WTC11 (cell line): Measurements from ENCODE around the gene RNF115. TPM values are rescaled to one million over a fixed set of nuclear protein-coding genes. Genes with fewer than 3 reads are reported as not detected.

Source experiments
- ATAC-seq: fragments of 200-7000 bp; cut with Tn5 transposase; 2 replicates; pipeline ENCODE4 v1.10.0; 2021; ENCODE audit warnings: mild to moderate bottlenecking, moderate library complexity
- CTCF ChIA-PET: fragments of 300-600 bp; sonication (Branson Sonifier 250); formaldehyde crosslinking; loops from one replicate; lab custom pipeline; 2021; ENCODE audit warnings: antibody characterized with exemption; lab: Charles Lee
- POLR2A ChIA-PET: fragments of 350-600 bp; sonication (Branson Sonifier 250); formaldehyde crosslinking; loops from one replicate; lab custom pipeline; 2021; ENCODE audit warnings: antibody characterized with exemption; lab: Charles Lee
- DNase-seq: peaks from one replicate; pipeline ENCODE4 v3.0.0; 2021; ENCODE audit warnings: low spot score
- H3K27ac Mint-ChIP-seq: 2 replicates; pipeline ENCODE4 v1.8.0; 2021; ENCODE audit warnings: mixed read lengths
- H3K27me3 Mint-ChIP-seq: 2 replicates; pipeline ENCODE4 v1.8.0; 2021; ENCODE audit warnings: low read depth, mild to moderate bottlenecking, moderate library complexity, mixed read lengths
- H3K36me3 Mint-ChIP-seq: 2 replicates; pipeline ENCODE4 v1.8.0; 2021; ENCODE audit warnings: mixed read lengths
- H3K4me1 Mint-ChIP-seq: 2 replicates; pipeline ENCODE4 v1.8.0; 2022; ENCODE audit warnings: mixed read lengths
- H3K4me3 Mint-ChIP-seq: 2 replicates; pipeline ENCODE4 v1.8.0; 2021; ENCODE audit warnings: mild to moderate bottlenecking, moderate library complexity, mixed read lengths
- H3K9me3 Mint-ChIP-seq: 2 replicates; pipeline ENCODE4 v1.8.0; 2021; ENCODE audit warnings: mixed read lengths
- ATF1 ChIP-seq: sonication (generic); formaldehyde crosslinking; IDR thresholded peaks from 2 replicates; pipeline ENCODE4 v1.8.1; 2023; ENCODE audit warnings: mild to moderate bottlenecking, moderate library complexity, missing genetic modification reagents
- CREB1 ChIP-seq: sonication (generic); formaldehyde crosslinking; IDR thresholded peaks from 2 replicates; pipeline ENCODE4 v1.8.0; 2023; ENCODE audit warnings: mild to moderate bottlenecking, missing genetic modification reagents
- FOXK1 ChIP-seq: sonication (generic); formaldehyde crosslinking; IDR thresholded peaks from 2 replicates; pipeline ENCODE4 v1.8.0; 2022; ENCODE audit warnings: mild to moderate bottlenecking, moderate library complexity, missing genetic modification reagents
- FOXP1 ChIP-seq: sonication (generic); formaldehyde crosslinking; IDR thresholded peaks from 2 replicates; pipeline ENCODE4 v1.8.0; 2022; ENCODE audit warnings: missing genetic modification reagents, mild to moderate bottlenecking, moderate library complexity, borderline replicate concordance
- GABPB1 ChIP-seq: sonication (generic); formaldehyde crosslinking; IDR thresholded peaks from 2 replicates; pipeline ENCODE4 v1.8.1; 2023; ENCODE audit warnings: mild to moderate bottlenecking, missing genetic modification reagents
- IRF2 ChIP-seq: sonication (generic); formaldehyde crosslinking; IDR thresholded peaks from 2 replicates; pipeline ENCODE4 v1.8.0; 2022; ENCODE audit warnings: low read depth, missing genetic modification reagents, borderline replicate concordance
- JAZF1 ChIP-seq: fragments of 250-450 bp; sonication (Bioruptor Pico); IDR thresholded peaks from 2 replicates; pipeline ENCODE4 v1.9.0; 2021; ENCODE audit warnings: moderate library complexity, mild to moderate bottlenecking, inconsistent platforms
- MXD4 ChIP-seq: fragments of 250-450 bp; sonication (Bioruptor Pico); IDR thresholded peaks from 2 replicates; pipeline ENCODE4 v1.8.0; 2021; ENCODE audit warnings: mild to moderate bottlenecking, moderate library complexity, borderline replicate concordance
- NFYB ChIP-seq: sonication (generic); formaldehyde crosslinking; conservative IDR thresholded peaks from 2 replicates; pipeline ENCODE4 v1.8.0; 2022; ENCODE audit warnings: low read depth, missing genetic modification reagents
- OVOL2 ChIP-seq: fragments of 250-450 bp; sonication (Bioruptor Pico); IDR thresholded peaks from 2 replicates; pipeline ENCODE4 v1.9.0; 2021; ENCODE audit warnings: mild to moderate bottlenecking, borderline replicate concordance
- RELA ChIP-seq: sonication (generic); formaldehyde crosslinking; IDR thresholded peaks from 2 replicates; pipeline ENCODE4 v1.8.1; 2022; ENCODE audit warnings: missing genetic modification reagents, mild to moderate bottlenecking, borderline replicate concordance
- RORB ChIP-seq: fragments of 250-450 bp; sonication (Bioruptor Pico); IDR thresholded peaks from 2 replicates; pipeline ENCODE4 v1.9.0; 2021; ENCODE audit warnings: mild to moderate bottlenecking
- SP1 ChIP-seq: sonication (generic); formaldehyde crosslinking; conservative IDR thresholded peaks from 2 replicates; pipeline ENCODE4 v1.8.1; 2022; ENCODE audit warnings: missing genetic modification reagents
- TCF7 ChIP-seq: sonication (generic); formaldehyde crosslinking; IDR thresholded peaks from 2 replicates; pipeline ENCODE4 v1.8.0; 2022; ENCODE audit warnings: mild to moderate bottlenecking, low read depth, missing genetic modification reagents, moderate library complexity
- TEAD4 ChIP-seq: sonication (generic); formaldehyde crosslinking; IDR thresholded peaks from 2 replicates; pipeline ENCODE4 v1.8.0; 2022; ENCODE audit warnings: mild to moderate bottlenecking, missing genetic modification reagents
- USF2 ChIP-seq: sonication (generic); formaldehyde crosslinking; IDR thresholded peaks from 2 replicates; pipeline ENCODE4 v1.8.1; 2023; ENCODE audit warnings: mild to moderate bottlenecking, missing genetic modification reagents, moderate library complexity
- ZBTB21 ChIP-seq: sonication (generic); formaldehyde crosslinking; IDR thresholded peaks from 2 replicates; pipeline ENCODE4 v1.8.1; 2023; ENCODE audit warnings: mild to moderate bottlenecking, missing genetic modification reagents, borderline replicate concordance
- ZNF232 ChIP-seq: sonication (generic); formaldehyde crosslinking; IDR thresholded peaks from 2 replicates; pipeline ENCODE4 v1.8.0; 2022; ENCODE audit warnings: mild to moderate bottlenecking, missing genetic modification reagents
- ZNF317 ChIP-seq: sonication (generic); formaldehyde crosslinking; IDR thresholded peaks from 2 replicates; pipeline ENCODE4 v1.8.1; 2023; ENCODE audit warnings: low read depth, mild to moderate bottlenecking, moderate library complexity, missing genetic modification reagents, borderline replicate concordance
- total RNA-seq: library from RNA; stranded (reverse); gene quantifications from 3 replicates; pipeline ENCODE4 v1.2.3, GENCODE V29; 2021
- TF ChIP-seq, protein P1 (sequence below): fragments of 250-450 bp; sonication (Bioruptor Pico); IDR thresholded peaks from 2 replicates; pipeline ENCODE4 v1.9.0; 2021; ENCODE audit warnings: mild to moderate bottlenecking, borderline replicate concordance
- TF ChIP-seq, protein P2 (sequence below): sonication (generic); formaldehyde crosslinking; IDR thresholded peaks from 2 replicates; pipeline ENCODE4 v1.8.0; 2023; ENCODE audit warnings: missing genetic modification reagents
- TF ChIP-seq, protein P3 (sequence below): sonication (generic); formaldehyde crosslinking; IDR thresholded peaks from 2 replicates; pipeline ENCODE4 v1.8.0; 2022; ENCODE audit warnings: mild to moderate bottlenecking, missing genetic modification reagents
- TF ChIP-seq, protein P4 (sequence below): sonication (generic); formaldehyde crosslinking; conservative IDR thresholded peaks from 2 replicates; pipeline ENCODE4 v1.8.1; 2022; ENCODE audit warnings: mild to moderate bottlenecking, missing genetic modification reagents
- TF ChIP-seq, protein P5 (sequence below): sonication (generic); formaldehyde crosslinking; IDR thresholded peaks from 2 replicates; pipeline ENCODE4 v1.8.1; 2022; ENCODE audit warnings: mild to moderate bottlenecking, missing genetic modification reagents, moderate library complexity, borderline replicate concordance
- TF ChIP-seq, protein P6 (sequence below): fragments of 250-450 bp; sonication (Bioruptor Pico); IDR thresholded peaks from 2 replicates; pipeline ENCODE4 v1.8.0; 2021; ENCODE audit warnings: mild to moderate bottlenecking

RNF115 gene
- total RNA-seq, 1 experiment from 2014 or later, result 8.1 TPM

DNA sequence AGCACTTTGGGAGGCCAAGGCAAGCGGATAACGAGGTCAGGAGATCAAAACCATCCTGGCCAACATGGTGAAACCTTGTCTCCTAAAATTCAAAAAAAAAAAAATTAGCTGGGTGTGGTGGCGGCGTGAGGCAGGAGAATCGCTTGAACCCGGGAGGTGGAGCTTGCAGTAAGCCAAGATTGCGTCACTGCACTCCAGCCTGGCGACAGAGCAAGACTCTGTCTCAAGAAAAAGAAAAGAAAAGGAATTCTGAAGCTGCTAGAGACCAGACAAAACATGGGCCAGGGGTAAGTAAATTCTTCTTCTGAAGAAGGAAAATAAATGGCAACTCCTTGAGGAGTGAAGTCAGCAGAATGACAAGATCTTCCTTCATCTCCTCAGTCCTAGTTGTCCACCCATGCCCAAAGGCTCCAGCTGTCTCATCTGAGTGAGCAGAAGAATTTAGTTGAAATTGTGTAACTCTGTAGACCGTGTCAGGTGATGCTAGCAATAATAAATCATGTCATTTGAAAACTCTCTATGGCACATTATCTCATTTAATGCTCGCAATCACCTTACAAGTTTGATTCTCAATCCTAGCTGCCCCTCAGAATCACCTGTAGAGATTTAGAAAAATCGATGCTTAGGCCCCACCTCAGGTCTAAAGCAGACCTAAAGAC, 131.0 kb downstream of the RNF115 start:
- DNase-seq (no peak), ATAC-seq (no peak)
- H3K36me3 Mint-ChIP-seq, result no peaks in the 10 kb centered on the region
- H3K4me1 Mint-ChIP-seq, result peaks cover 6% of the 10 kb centered on the region; the same call in 1 of the 2 replicates
- 0 out of 2 replicates have a peak, but pooled peaks cover 4% of the 10 kb centered on the region for H3K9me3 Mint-ChIP-seq
- H3K27ac Mint-ChIP-seq, result no peak overlapping the region
- peaks cover 12% of the 10 kb centered on the region for H3K27me3 Mint-ChIP-seq
- TF ChIP-seq ZNF232 (no peak), ZNF317 (CRISPR knock-in tag) (no peak), OVOL2 (CRISPR knock-in tag) (no peak), TCF7 (CRISPR knock-in tag) (no peak), IRF2 (no peak), USF2 (no peak), NFYB (CRISPR knock-in tag) (no peak), FOXK1 (CRISPR knock-in tag) (no peak)
- TF ChIP-seq, protein P1, sequence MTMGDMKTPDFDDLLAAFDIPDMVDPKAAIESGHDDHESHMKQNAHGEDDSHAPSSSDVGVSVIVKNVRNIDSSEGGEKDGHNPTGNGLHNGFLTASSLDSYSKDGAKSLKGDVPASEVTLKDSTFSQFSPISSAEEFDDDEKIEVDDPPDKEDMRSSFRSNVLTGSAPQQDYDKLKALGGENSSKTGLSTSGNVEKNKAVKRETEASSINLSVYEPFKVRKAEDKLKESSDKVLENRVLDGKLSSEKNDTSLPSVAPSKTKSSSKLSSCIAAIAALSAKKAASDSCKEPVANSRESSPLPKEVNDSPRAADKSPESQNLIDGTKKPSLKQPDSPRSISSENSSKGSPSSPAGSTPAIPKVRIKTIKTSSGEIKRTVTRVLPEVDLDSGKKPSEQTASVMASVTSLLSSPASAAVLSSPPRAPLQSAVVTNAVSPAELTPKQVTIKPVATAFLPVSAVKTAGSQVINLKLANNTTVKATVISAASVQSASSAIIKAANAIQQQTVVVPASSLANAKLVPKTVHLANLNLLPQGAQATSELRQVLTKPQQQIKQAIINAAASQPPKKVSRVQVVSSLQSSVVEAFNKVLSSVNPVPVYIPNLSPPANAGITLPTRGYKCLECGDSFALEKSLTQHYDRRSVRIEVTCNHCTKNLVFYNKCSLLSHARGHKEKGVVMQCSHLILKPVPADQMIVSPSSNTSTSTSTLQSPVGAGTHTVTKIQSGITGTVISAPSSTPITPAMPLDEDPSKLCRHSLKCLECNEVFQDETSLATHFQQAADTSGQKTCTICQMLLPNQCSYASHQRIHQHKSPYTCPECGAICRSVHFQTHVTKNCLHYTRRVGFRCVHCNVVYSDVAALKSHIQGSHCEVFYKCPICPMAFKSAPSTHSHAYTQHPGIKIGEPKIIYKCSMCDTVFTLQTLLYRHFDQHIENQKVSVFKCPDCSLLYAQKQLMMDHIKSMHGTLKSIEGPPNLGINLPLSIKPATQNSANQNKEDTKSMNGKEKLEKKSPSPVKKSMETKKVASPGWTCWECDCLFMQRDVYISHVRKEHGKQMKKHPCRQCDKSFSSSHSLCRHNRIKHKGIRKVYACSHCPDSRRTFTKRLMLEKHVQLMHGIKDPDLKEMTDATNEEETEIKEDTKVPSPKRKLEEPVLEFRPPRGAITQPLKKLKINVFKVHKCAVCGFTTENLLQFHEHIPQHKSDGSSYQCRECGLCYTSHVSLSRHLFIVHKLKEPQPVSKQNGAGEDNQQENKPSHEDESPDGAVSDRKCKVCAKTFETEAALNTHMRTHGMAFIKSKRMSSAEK, result no peak
- TF ChIP-seq, protein P2, sequence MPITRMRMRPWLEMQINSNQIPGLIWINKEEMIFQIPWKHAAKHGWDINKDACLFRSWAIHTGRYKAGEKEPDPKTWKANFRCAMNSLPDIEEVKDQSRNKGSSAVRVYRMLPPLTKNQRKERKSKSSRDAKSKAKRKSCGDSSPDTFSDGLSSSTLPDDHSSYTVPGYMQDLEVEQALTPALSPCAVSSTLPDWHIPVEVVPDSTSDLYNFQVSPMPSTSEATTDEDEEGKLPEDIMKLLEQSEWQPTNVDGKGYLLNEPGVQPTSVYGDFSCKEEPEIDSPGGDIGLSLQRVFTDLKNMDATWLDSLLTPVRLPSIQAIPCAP (CRISPR knock-in tag), result no peak
- TF ChIP-seq, protein P3, sequence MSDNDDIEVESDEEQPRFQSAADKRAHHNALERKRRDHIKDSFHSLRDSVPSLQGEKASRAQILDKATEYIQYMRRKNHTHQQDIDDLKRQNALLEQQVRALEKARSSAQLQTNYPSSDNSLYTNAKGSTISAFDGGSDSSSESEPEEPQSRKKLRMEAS, result no peak
- TF ChIP-seq, protein P4, sequence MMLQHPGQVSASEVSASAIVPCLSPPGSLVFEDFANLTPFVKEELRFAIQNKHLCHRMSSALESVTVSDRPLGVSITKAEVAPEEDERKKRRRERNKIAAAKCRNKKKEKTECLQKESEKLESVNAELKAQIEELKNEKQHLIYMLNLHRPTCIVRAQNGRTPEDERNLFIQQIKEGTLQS (CRISPR knock-in tag), result no peak
- TF ChIP-seq, protein P5, sequence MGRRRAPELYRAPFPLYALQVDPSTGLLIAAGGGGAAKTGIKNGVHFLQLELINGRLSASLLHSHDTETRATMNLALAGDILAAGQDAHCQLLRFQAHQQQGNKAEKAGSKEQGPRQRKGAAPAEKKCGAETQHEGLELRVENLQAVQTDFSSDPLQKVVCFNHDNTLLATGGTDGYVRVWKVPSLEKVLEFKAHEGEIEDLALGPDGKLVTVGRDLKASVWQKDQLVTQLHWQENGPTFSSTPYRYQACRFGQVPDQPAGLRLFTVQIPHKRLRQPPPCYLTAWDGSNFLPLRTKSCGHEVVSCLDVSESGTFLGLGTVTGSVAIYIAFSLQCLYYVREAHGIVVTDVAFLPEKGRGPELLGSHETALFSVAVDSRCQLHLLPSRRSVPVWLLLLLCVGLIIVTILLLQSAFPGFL, result no peak
- no peak overlapping the region for H3K4me3 Mint-ChIP-seq
- POLR2A ChIA-PET, result no interaction called here
- CTCF ChIA-PET, result no interaction called here

DNA sequence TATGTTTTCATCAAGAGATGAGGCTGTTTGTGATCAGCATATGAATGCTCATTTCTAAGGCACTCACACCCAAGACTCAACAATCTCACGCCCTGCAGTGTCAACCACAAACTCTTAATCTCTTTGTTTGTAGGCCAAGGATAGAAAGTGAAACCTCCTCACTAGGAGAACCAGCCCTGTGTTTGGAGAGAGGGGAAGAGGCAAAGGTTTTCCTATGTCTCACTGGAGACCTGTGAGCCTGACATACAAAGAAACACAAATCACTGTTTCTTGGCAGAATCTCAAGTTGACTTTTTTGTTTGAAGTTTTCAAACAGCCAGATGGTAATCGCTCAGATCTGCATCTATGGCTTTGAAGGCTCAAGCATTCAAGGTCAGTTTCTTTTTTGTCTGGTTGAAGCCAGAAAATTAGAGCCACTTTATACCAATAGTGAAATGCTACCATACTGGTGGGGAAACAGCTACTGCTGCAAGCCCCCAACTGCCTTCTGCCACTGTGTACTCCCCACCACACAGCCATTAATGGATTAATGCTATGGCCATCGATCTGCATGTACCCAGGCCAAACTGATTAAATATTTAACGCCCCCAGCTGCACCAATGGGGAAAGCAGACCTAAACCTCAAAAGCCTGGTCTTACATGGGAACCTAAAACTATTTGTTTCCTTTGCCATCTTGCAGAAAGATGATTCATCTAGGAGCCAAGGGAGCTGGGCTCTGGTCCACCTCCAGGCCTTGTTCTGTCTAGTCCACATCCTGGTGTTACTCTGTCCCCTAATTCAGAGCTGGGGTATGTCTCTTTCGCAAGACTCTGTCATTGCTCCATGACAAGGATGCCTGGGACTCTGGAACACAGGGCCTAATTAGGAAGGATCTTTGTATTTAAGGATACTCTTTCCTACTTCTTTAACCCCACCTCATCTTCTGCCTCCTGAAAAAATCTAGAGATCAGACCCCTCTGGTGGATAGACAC, 133.0 kb downstream of the RNF115 start:
- DNase-seq (no peak), ATAC-seq (no peak; the same call in 1 of the 2 replicates)
- Mint-ChIP-seq H3K36me3 (no peaks in the 10 kb centered on the region), H3K27ac (no peak overlapping the region), H3K4me1 (peaks cover 6% of the 10 kb centered on the region; the same call in 1 of the 2 replicates), H3K4me3 (no peak overlapping the region), H3K27me3 (peaks cover 6% of the 10 kb centered on the region), H3K9me3 (0 out of 2 replicates have a peak, but pooled peaks cover 4% of the 10 kb centered on the region)
- ChIA-PET POLR2A (no interaction called here), CTCF (no interaction called here)
- TF ChIP-seq MXD4 (CRISPR knock-in tag), result no peak
- TF ChIP-seq TEAD4 (CRISPR knock-in tag), result no peak
- no peak for TF ChIP-seq JAZF1 (CRISPR knock-in tag)
- TF ChIP-seq RORB, result no peak
- no peak for TF ChIP-seq ATF1
- TF ChIP-seq CREB1 (CRISPR knock-in tag), result no peak
- no peak for TF ChIP-seq ZBTB21 (CRISPR knock-in tag)
- no peak for TF ChIP-seq FOXP1 (CRISPR knock-in tag)
- TF ChIP-seq, protein P6, sequence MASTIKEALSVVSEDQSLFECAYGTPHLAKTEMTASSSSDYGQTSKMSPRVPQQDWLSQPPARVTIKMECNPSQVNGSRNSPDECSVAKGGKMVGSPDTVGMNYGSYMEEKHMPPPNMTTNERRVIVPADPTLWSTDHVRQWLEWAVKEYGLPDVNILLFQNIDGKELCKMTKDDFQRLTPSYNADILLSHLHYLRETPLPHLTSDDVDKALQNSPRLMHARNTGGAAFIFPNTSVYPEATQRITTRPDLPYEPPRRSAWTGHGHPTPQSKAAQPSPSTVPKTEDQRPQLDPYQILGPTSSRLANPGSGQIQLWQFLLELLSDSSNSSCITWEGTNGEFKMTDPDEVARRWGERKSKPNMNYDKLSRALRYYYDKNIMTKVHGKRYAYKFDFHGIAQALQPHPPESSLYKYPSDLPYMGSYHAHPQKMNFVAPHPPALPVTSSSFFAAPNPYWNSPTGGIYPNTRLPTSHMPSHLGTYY (CRISPR knock-in tag), result no peak
- TF ChIP-seq, protein P4 (CRISPR knock-in tag), result no peak
- no peak for TF ChIP-seq SP1
- TF ChIP-seq GABPB1 (CRISPR knock-in tag), result no peak
- no peak for TF ChIP-seq RELA (CRISPR knock-in tag)
